PC-3 (cell line): Measurements from ENCODE around the gene ACTMAP. TPM values are rescaled to one million over a fixed set of nuclear protein-coding genes. Genes with fewer than 3 reads are reported as not detected.

Experiments
- ATAC-seq: fragments of 200-7000 bp; cut with Tn5 transposase; 2 replicates; pipeline ENCODE4 v1.9.1; 2020; ENCODE audit warnings: mild to moderate bottlenecking, moderate library complexity
- BruUV-seq: library from RNA; stranded (reverse); fragments of 400-500 nt; replicated peaks from 2 replicates; lab custom pipeline; 2021; lab: Mats Ljungman, UMichigan
- CTCF ChIA-PET: fragments of 300-600 bp; sonication (Branson Sonifier 250); formaldehyde crosslinking; loops from one replicate; lab custom pipeline; 2022; ENCODE audit warnings: antibody characterized with exemption; lab: Charles Lee
- POLR2A ChIA-PET: fragments of 300-600 bp; sonication (Branson Sonifier 250); formaldehyde crosslinking; loops from one replicate; lab custom pipeline; 2022; ENCODE audit warnings: antibody characterized with exemption; ENCODE audit not compliant: unreplicated experiment; lab: Charles Lee
- DNase-seq: peaks from one replicate; pipeline ENCODE4 v3.0.0-alpha.2; 2015
- H2AFZ ChIP-seq: fragments of 300-600 bp; sonication (generic); 2 replicates; pipeline ENCODE4 v1.6.0; 2016; ENCODE audit warnings: antibody characterized with exemption, low read length
- H3F3A ChIP-seq: fragments of 300-600 bp; sonication (generic); one replicate; pipeline ENCODE4 v1.6.0; 2017; ENCODE audit warnings: antibody characterized with exemption, low read length, control low read depth, mild to moderate bottlenecking; ENCODE audit not compliant: unreplicated experiment
- H3K27ac ChIP-seq: fragments of 300-600 bp; sonication (generic); 2 replicates; pipeline ENCODE4 v1.5.1; 2016; ENCODE audit warnings: mild to moderate bottlenecking, low read length
- H3K27me3 ChIP-seq: fragments of 300-600 bp; sonication (generic); 2 replicates; pipeline ENCODE4 v1.6.1; 2016; ENCODE audit warnings: low read length, mixed read lengths
- H3K36me3 ChIP-seq: fragments of 300-600 bp; sonication (generic); 2 replicates; pipeline ENCODE4 v1.6.1; 2016; ENCODE audit warnings: low read depth, mixed run types, low read length, mixed read lengths
- H3K4me1 ChIP-seq: fragments of 300-600 bp; sonication (generic); 2 replicates; pipeline ENCODE4 v1.5.1; 2016; ENCODE audit warnings: low read length; ENCODE audit not compliant: insufficient read depth
- H3K4me2 ChIP-seq: fragments of 300-600 bp; sonication (generic); 2 replicates; pipeline ENCODE4 v1.6.0; 2016; ENCODE audit warnings: low read length
- H3K4me3 ChIP-seq: fragments of 300-600 bp; sonication (generic); 2 replicates; pipeline ENCODE4 v1.5.1; 2016; ENCODE audit warnings: mild to moderate bottlenecking, low read length, mixed read lengths
- H3K79me2 ChIP-seq: fragments of 300-600 bp; sonication (generic); 2 replicates; pipeline ENCODE4 v1.6.1; 2017; ENCODE audit warnings: low read length, mixed read lengths
- H3K9ac ChIP-seq: fragments of 300-600 bp; sonication (generic); 2 replicates; pipeline ENCODE4 v1.6.0; 2016; ENCODE audit warnings: mild to moderate bottlenecking, low read length
- H3K9me2 ChIP-seq: fragments of 300-600 bp; sonication (generic); replicated peaks from 2 replicates; pipeline ENCODE4 v1.6.1; 2016; ENCODE audit warnings: mixed run types, low read length, mixed read lengths
- H3K9me3 ChIP-seq: fragments of 300-600 bp; sonication (generic); 2 replicates; pipeline ENCODE4 v1.6.1; 2016; ENCODE audit warnings: low read length, mixed read lengths
- H4K20me1 ChIP-seq: fragments of 300-600 bp; sonication (generic); 2 replicates; pipeline ENCODE4 v1.6.1; 2016; ENCODE audit warnings: low read length, mixed read lengths
- CTCF ChIP-seq: fragments of 300-600 bp; sonication (generic); conservative IDR thresholded peaks from 2 replicates; pipeline ENCODE4 v1.5.1; 2017; ENCODE audit warnings: antibody characterized with exemption, low read depth, mild to moderate bottlenecking, low read length
- EZH2 ChIP-seq: fragments of 300-600 bp; sonication (generic); IDR thresholded peaks from one replicate; pipeline ENCODE4 v1.6.1; 2017; ENCODE audit warnings: antibody characterized with exemption, mild to moderate bottlenecking, low read length; ENCODE audit not compliant: unreplicated experiment
- EZH2phosphoT487 ChIP-seq: fragments of 300-600 bp; sonication (generic); IDR thresholded peaks from 2 replicates; pipeline ENCODE4 v1.6.1; 2018; ENCODE audit warnings: mild to moderate bottlenecking, antibody characterized with exemption, low read length, borderline replicate concordance
- intact Hi-C: fragments of 100-400 bp; cut with micrococcal nuclease; formaldehyde crosslinking; loops from 2 replicates; pipeline ENCODE4 v1.9.0; 2023
- total RNA-seq: library from RNA; depleted of rRNA; stranded (reverse); fragments of >200 nt; gene quantifications from 2 replicates; pipeline ENCODE4 v1.2.3, GENCODE V29; 2014

The ACTMAP gene
- total RNA-seq, 1 experiment from 2014 or later, result 0.40 TPM

- no peak for TF ChIP-seq CTCF
- TF ChIP-seq EZH2phosphoT487, result no peak
- TF ChIP-seq EZH2, result no peak
- Histone ChIP-seq H3K9ac (no peak overlapping the region; the same call in 1 of the 2 replicates), H3K79me2 (no peaks in the 10 kb centered on the region), H3K9me2 (no peaks in the 10 kb centered on the region), H3K27me3 (no peaks in the 10 kb centered on the region), H3K4me1 (peaks cover 13% of the 10 kb centered on the region; the same call in 1 of the 2 replicates), H3K9me3 (no peaks in the 10 kb centered on the region), H3K4me3 (peak overlapping the region; percentile 74), H3K4me2 (peak overlapping the region; percentile 69), H3K27ac (no peak overlapping the region), H3K36me3 (no peaks in the 10 kb centered on the region), H3F3A (no peaks in the 10 kb centered on the region), H2AFZ (peak overlapping the region; percentile 80), H4K20me1 (no peaks in the 10 kb centered on the region)
- DNase-seq, result no peak
- POLR2A ChIA-PET, result interaction anchor here (0.5 kb wide), 1 partner anchor 20 kb away, joined by 4 read pairs; the partner anchor contains the start of gene EGLN2
- no TSS peak for BruUV-seq
- CTCF ChIA-PET, result no interaction called here
- ATAC-seq, result no peak
- intact Hi-C loops, result loop anchor here (1.0 kb wide), 1 partner anchor 28 kb away; the partner anchor contains the start of gene ACTMAP
Measured at GRCh38 chr19:40778706-40779284, 28.5 kb upstream of the ACTMAP start.

DNA sequence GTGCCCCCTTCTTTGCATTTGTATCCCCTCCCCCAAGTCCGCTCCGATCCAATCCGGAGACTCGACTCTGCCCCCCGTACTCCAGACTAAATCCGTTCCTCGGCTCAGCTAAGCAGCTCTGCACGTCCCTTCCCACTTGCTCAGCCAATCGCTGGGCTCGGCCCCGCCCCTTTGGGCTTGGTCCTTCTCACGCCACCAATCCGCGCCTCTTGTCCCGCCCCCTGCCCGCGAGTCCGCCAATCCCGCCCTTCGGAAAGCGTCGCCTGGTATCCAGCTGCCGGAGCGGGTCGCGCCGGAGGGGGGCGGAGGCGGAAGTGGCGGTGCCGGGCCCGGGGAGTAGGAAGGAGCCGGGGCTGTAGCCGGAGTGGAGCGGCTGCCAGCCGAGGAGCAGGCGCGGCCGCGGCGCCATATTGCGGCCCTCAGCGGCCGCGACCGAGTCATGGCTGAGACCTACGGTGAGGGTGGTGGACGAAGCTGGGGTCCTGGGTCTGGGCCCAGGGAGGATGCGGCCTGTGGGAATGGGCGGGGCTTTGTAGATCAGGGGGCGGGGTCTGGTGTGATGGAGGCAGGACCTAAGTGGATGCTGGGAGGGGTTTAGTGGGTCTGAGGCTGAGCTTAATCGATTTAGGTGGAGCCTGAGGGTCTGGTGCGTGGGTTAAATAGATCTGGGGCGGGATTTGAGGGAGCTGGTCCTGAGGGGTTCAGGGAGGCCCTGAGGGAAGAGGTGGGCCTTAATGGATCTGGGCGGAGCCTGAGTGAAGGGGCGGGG is 27.8 kb upstream of the ACTMAP start, which contains the start of gene RAB4B:
Gene RAB4B (plus strand): TSS at position 311 of the 769 bp plus-strand sequence. CDS start 129 bp downstream, at position 440.
- Histone ChIP-seq H3K27ac (peak within 1 kb of the TSS; percentile 72), H4K20me1 (no peaks in the 10 kb centered on the region), H3K9me3 (no peaks in the 10 kb centered on the region), H3K36me3 (no peaks in the 10 kb centered on the region), H3K4me2 (peak within 1 kb of the TSS; percentile 98), H2AFZ (peak within 1 kb of the TSS; percentile 95), H3K79me2 (no peaks in the 10 kb centered on the region), H3K9ac (peak within 1 kb of the TSS; percentile 58), H3K4me1 (peaks cover 13% of the 10 kb centered on the region; the same call in 1 of the 2 replicates), H3F3A (no peaks in the 10 kb centered on the region), H3K9me2 (no peaks in the 10 kb centered on the region), H3K4me3 (peak within 1 kb of the TSS; percentile 74), H3K27me3 (no peaks in the 10 kb centered on the region)
- peak; percentile 88 for ATAC-seq
- ChIA-PET POLR2A (interaction anchor here (0.5 to 1.0 kb wide), 3 partner anchors 21 to 1072 kb away, joined by 3 to 7 read pairs (median 4); partner anchors contain the start of genes ACTMAP, EGLN2 and SNRPA), CTCF (no interaction called here)
- TF ChIP-seq EZH2phosphoT487 (no peak), CTCF (no peak), EZH2 (no peak)
- intact Hi-C loops, result loop anchor here (1.0 kb wide), 1 partner anchor 28 kb away; the partner anchor contains the start of gene ACTMAP
- DNase-seq, result peak; percentile 98
- no TSS peak for BruUV-seq
